GM20431 (cell line): ENCODE measurements around the gene ZBTB47.

Experiments used
- in situ Hi-C: fragments of 300-500 bp; cut with MseI, MboI; formaldehyde crosslinking; loops from one replicate; pipeline ENCODE4 v1.15.0; 2020; ENCODE audit warnings: low sequenced_read_pairs; ENCODE audit not compliant: unreplicated experiment

Gene ZBTB47

DNA sequence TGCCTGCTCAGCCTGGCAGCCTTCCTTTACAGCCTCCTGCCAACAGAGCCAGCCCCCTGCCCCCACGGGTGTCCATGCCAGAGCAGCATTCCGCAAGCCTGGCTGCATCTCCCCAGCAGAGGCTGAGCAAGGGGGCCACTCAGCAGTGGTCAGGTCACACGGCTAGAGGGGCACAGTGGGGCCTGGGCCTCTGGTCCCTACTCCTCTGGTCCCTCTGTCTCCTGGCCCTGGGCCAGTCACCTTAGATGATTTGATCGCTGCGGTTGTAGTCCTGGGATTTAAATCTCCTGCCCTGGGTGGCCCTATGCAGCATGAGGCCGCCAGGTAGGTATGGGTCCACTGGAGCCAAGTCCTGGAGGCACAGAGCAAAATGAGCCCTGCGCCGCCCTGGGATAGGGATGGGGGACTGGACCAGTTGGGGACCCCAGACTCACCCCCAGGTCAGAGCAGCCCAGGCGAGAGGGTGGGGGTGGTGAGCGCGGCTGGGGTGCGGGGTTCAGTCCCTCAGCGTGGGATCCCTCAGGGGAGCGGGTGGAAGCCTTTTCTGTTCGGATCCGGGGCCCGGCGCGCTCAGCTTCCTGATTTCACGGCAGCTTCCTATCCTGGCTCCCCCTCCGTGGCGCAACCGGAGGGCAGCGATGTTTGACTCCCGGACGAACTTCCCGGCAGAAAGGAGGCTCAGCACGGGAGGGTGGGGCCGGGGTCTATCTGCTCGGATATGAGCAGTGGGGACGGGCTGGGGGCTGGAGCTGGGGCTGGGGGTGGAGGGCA is at the start of gene ZBTB47:
Gene ZBTB47 (plus strand): TSS at position 138 of the 771 bp plus-strand sequence. CDS start 4,659 bp downstream, outside the sequence.
- in situ Hi-C loops, result no loop called here

GRCh38 chr3:42605546-42606173 is 47.8 kb upstream of the ZBTB47 start:
- in situ Hi-C loops, result no loop called here

GRCh38 chr3:42608581-42608980 is 44.9 kb upstream of the ZBTB47 start:
- in situ Hi-C loops, result no loop called here

GRCh38 chr3:42610976-42611375 is 42.5 kb upstream of the ZBTB47 start:
- in situ Hi-C loops, result no loop called here

DNA sequence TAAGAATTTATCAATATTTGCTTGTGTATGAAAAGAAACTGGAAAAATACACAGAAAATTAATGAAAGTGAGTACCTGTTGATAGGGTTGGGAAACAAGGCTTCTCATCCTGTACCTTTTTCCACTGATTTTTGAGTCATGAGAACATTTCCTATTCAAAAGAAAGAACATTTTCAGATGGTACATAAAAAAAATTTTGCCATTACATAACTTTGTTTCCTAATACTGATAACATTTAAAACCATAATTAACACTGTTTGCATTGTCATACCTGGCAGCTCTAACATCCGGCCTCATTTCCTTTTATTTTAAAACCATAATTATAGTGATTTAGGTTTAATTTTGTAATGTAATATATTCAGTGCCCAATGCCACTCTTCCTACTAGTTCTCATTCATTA is 41.3 kb upstream of the ZBTB47 start:
- in situ Hi-C loops, result no loop called here

DNA sequence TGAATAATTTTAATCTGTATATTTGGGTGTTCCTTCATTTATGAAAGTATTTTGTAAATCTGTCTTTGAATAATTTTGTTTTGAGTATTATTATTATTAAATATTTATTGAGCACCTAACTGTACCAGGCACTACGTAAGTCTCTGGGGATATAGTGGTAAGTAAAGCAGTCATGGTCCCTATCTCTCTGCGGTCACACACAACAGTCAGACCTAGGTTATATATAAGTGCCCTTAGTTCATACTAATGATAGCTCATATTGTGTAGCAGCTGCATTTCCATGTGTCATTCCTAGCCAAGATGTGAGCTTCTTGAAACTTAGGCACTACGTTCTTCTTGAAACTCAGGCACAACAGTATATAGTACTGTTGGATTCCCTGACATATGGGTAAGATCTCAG is 40.6 kb upstream of the ZBTB47 start:
- in situ Hi-C loops, result no loop called here

DNA sequence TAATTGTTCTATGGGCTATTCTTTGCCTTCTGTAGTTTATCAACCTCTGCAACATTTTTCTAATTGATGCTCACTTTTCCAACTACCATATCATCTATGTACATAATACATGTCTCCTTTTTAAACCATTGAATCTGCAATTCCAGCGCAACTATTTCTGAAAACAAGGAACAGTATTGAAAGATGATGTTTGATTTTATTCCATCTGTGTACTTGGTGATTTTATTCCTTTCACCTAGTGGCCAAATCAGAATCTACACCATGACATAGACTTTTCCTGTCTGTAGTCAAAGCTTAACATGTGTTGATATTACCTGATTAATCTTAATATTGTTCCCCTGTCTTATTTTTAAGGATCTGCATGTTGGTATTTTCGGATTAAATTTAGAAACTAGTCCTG is 40.0 kb upstream of the ZBTB47 start:
- in situ Hi-C loops, result no loop called here

GRCh38 chr3:42631620-42632019 is 21.9 kb upstream of the ZBTB47 start:
- in situ Hi-C loops, result no loop called here

DNA sequence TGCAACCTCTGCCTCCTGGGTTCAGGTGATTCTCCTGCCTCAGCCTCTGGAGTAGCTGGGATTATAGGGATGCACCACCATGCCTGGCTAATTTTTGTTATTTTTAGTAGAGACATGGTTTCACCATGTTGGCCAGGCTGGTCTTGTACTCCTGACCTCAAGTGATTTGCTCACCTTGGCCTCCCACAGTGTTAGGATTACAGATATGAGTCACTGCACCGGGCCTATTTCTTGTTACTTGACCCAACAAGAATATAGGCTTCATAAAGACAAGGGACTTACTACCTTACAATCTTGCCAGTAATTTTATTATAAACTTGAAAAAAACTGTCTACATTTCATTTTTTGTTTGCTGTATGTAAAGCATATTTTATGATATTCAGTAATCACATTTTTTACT is 21.4 kb upstream of the ZBTB47 start:
- in situ Hi-C loops, result no loop called here

DNA sequence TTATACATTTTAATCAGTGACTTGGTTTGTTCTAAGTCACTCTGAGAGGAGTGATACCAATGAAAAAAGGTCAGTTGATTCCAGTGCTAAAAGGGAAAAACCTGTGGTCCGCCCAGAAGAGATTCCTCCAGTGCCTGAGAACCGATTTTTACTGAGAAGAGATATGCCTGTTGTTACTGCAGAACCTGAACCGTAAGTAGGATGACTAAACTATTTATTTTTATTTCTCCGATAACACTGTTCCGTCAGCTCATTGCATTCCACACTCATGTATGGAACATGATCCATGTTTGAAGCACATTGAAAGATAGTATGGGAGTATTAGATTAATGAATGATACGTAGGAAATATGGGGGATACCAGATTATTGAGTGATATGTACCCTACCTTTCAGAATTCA is 20.0 kb upstream of the ZBTB47 start:
- in situ Hi-C loops, result no loop called here

GRCh38 chr3:42635111-42635510 is 18.4 kb upstream of the ZBTB47 start:
- in situ Hi-C loops, result no loop called here

- in situ Hi-C loops, result no loop called here
Measured at GRCh38 chr3:42637001-42637400, 16.5 kb upstream of the ZBTB47 start.

DNA sequence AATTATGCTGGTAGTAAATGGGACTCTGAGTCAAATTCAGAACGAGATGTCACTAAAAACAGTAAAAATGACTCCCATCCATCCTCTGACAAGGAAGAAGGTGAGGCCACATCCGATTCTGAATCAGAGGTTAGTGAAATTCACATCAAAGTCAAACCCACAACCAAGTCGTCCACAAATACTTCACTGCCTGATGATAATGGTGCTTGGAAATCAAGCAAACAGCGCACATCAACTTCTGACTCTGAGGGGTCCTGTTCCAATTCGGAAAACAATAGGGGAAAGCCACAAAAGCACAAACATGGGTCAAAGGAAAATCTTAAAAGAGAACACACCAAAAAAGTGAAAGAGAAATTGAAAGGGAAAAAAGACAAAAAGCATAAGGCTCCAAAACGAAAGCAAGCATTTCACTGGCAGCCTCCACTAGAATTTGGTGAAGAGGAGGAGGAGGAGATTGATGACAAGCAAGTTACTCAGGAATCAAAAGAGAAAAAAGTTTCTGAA is 15.1 kb upstream of the ZBTB47 start:
- in situ Hi-C loops, result no loop called here

GRCh38 chr3:42639192-42639591 is 14.3 kb upstream of the ZBTB47 start:
- in situ Hi-C loops, result no loop called here

- in situ Hi-C loops, result no loop called here
Measured at GRCh38 chr3:42640129-42640528, 13.4 kb upstream of the ZBTB47 start.

DNA sequence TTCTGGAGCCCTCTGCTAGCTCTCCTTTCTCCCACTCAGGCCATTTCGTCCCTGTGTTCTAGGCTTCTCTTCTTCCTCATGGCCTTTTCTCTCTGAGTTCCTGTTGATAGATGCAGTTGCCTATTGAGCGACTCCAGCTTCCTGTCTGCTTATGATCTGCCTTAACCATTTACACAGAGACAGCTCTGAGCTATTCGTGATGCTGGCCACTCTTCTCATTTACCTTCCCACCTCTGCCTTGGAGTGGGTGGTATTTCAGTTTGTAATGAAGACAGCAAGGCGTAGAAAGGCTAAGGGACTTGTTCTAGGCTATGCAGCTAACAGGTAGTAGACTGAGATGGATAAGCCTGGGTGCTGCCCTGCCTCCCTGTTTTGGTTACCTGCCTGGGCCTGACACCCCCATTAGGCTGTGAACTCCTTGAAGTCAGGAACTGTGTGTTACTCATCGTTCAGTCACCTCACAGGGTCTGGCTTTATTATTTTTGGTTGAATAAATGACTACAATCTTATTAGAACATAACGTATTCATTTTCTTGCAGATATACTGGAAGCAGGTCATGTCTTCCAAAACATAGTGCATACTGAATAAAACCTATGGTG is 12.6 kb upstream of the ZBTB47 start:
- in situ Hi-C loops, result no loop called here

DNA sequence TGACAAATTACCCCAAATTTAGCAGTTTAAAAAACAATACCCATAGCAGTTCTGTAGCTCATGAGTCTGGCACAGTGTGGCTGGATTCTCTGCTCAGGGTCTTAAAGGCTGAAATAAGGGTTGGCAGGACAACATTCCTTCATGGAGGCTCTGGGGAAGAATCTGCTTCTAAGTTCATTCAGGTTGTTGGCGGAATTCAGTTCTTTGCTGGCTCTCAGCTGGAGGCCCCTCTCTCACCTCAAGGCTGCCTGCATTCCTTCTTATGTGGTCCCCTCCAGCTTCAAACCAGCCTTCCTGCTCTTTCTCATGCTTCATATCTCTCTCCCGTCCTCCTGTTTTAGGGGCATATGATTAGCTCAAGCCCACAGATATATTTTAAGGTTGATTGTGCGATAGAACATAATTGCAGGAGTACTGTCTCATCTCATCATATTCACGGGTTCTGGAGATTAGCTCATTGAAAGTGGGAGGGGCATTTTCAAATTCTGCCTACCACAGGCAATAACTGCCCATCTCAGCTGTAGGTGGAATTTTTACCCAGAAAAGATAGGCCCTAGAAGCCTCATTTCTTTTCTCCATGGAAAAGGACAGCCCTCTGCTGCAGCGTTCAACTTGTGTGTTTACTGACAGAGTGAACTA is 5.6 kb upstream of the ZBTB47 start:
- in situ Hi-C loops, result no loop called here

GRCh38 chr3:42649006-42649405 is 4.5 kb upstream of the ZBTB47 start:
- in situ Hi-C loops, result no loop called here

DNA sequence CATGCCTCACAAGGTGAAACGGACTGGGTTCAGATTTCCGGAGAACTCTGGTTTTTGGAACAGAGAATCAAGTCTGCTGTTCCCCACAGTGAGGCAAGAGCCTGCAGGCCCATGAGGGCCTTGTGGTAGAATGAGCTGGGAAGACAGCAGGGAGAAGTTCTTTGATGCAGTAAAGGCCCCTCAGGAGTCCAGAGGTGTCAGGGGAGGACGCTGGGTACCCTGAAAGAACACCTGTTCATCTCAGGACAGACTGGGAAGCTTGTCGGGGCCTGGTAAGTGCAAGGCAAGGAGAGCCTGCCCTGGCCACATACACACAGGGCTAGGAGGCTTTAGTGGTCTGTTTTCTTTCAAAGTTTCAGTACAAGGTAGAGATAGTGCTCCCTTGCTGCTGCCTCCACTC is 3.7 kb upstream of the ZBTB47 start:
- in situ Hi-C loops, result no loop called here

GRCh38 chr3:42651248-42652091 is 2.0 kb upstream of the ZBTB47 start:
- in situ Hi-C loops, result no loop called here
